ENCODE data around the gene MYLK2. TPM values are rescaled to one million over a fixed set of nuclear protein-coding genes. Genes with fewer than 3 reads are reported as not detected.
A peak's percentile ranks its signal among the peaks of the same experiment; 100 is the strongest.

Gene MYLK2
- total and polyA plus RNA-seq, 2 experiments from 2014 or later = 0.15 TPM; not detected in 1

GRCh38 chr20:31862506-31862905 is 43.4 kb downstream of the MYLK2 start:
- Histone ChIP-seq H3K4me3 (no peak overlapping the region), H3K4me1 (ENCODE audit: low read depth) (peaks cover 5% of the 10 kb centered on the region), H3K9me3 (ENCODE audit: low read depth) (no peaks in the 10 kb centered on the region), H3K36me3 (no peaks in the 10 kb centered on the region), H3K27me3 (peaks cover 2% of the 10 kb centered on the region), H3K27ac (no peak overlapping the region)
- no peak for TF ChIP-seq CTCF (IDR thresholded peaks at IDR 0.05; ENCODE audit: low read depth, low read length)
- DNase-seq (ENCODE audit: low read depth in 1 of 2, low spot score in 1 of 2) = no peak

GRCh38 chr20:31863296-31864085 is 44.3 kb downstream of the MYLK2 start:
- no peak overlapping the region for H3K27ac ChIP-seq
- H3K4me3 ChIP-seq = no peak overlapping the region
- H3K4me1 ChIP-seq (ENCODE audit: low read depth) = peaks cover 5% of the 10 kb centered on the region
- H3K27me3 ChIP-seq = no peaks in the 10 kb centered on the region
- no peaks in the 10 kb centered on the region for H3K9me3 ChIP-seq (ENCODE audit: low read depth)
- TF ChIP-seq CTCF (IDR thresholded peaks at IDR 0.05; ENCODE audit: low read depth, low read length) = no peak
- no peaks in the 10 kb centered on the region for H3K36me3 ChIP-seq
- no peak for DNase-seq (ENCODE audit: low read depth in 1 of 2, low spot score in 1 of 2)

- TF ChIP-seq CTCF (IDR thresholded peaks at IDR 0.05; ENCODE audit: low read depth, low read length) = no peak
- no peak overlapping the region for H3K27ac ChIP-seq
- no peaks in the 10 kb centered on the region for H3K9me3 ChIP-seq (ENCODE audit: low read depth)
- no peak overlapping the region for H3K4me3 ChIP-seq
- no peaks in the 10 kb centered on the region for H3K27me3 ChIP-seq
- no peaks in the 10 kb centered on the region for H3K36me3 ChIP-seq
- no peak for DNase-seq (ENCODE audit: low read depth in 1 of 2, low spot score in 1 of 2)
- H3K4me1 ChIP-seq (ENCODE audit: low read depth) = peaks cover 8% of the 10 kb centered on the region
Measured at GRCh38 chr20:31864521-31865400, 45.6 kb downstream of the MYLK2 start.

- Histone ChIP-seq H3K4me3 (no peak overlapping the region), H3K27me3 (no peaks in the 10 kb centered on the region), H3K27ac (no peak overlapping the region), H3K4me1 (ENCODE audit: low read depth) (peaks cover 3% of the 10 kb centered on the region), H3K9me3 (ENCODE audit: low read depth) (no peaks in the 10 kb centered on the region), H3K36me3 (no peaks in the 10 kb centered on the region)
- no peak for DNase-seq (ENCODE audit: low read depth in 1 of 2, low spot score in 1 of 2)
- TF ChIP-seq CTCF (IDR thresholded peaks at IDR 0.05; ENCODE audit: low read depth, low read length) = no peak
Measured at GRCh38 chr20:31866221-31866620, 47.1 kb downstream of the MYLK2 start.

- H3K9me3 ChIP-seq (ENCODE audit: low read depth) = no peaks in the 10 kb centered on the region
- peaks cover 3% of the 10 kb centered on the region for H3K4me1 ChIP-seq (ENCODE audit: low read depth)
- H3K27me3 ChIP-seq = no peaks in the 10 kb centered on the region
- no peaks in the 10 kb centered on the region for H3K36me3 ChIP-seq
- TF ChIP-seq CTCF (IDR thresholded peaks at IDR 0.05; ENCODE audit: low read depth, low read length) = no peak
- H3K4me3 ChIP-seq = peak overlapping the region; percentile 65
- no peak for DNase-seq (ENCODE audit: low read depth in 1 of 2, low spot score in 1 of 2)
- no peak overlapping the region for H3K27ac ChIP-seq
Measured at GRCh38 chr20:31868853-31869672, 49.9 kb downstream of the MYLK2 start.

Measured in cardiac muscle cell (in vitro differentiated cells and primary cell).